ENCODE data around the gene DYRK1A.

DYRK1A gene

GRCh38 chr21:37546299-37546908 lies 179.8 kb downstream of the DYRK1A start:
- Histone ChIP-seq H3K4me3 (ENCODE audit: low read length, poor library complexity, severe bottlenecking) (peak overlapping the region; percentile 66), H3F3A (ENCODE audit: low read depth) (peaks cover 9% of the 10 kb centered on the region; the same call in 1 of the 2 replicates), H3K4me1 (ENCODE audit: insufficient read depth, low read length, poor library complexity, severe bottlenecking) (peaks cover 25% of the 10 kb centered on the region), H3K27me3 (ENCODE audit: insufficient read depth, low read length, poor library complexity, severe bottlenecking) (no peaks in the 10 kb centered on the region), H3K9ac (ENCODE audit: low read depth, low read length, poor library complexity, severe bottlenecking) (peak overlapping the region; percentile 28), H4K20me1 (ENCODE audit: insufficient read depth, low read length, poor library complexity, severe bottlenecking) (no peaks in the 10 kb centered on the region), H3K9me3 (ENCODE audit: insufficient read depth, low read depth, low read length) (peaks cover 8% of the 10 kb centered on the region; the same call in 1 of the 2 replicates), H3K36me3 (ENCODE audit: insufficient read depth, low read length) (no peaks in the 10 kb centered on the region), H3K9me2 (replicated peaks; ENCODE audit: low read depth, low read length) (no peaks in the 10 kb centered on the region), H3K79me2 (ENCODE audit: insufficient read depth, low read length) (no peaks in the 10 kb centered on the region), H2AFZ (ENCODE audit: low read length) (peak overlapping the region; percentile 77), H3K4me2 (ENCODE audit: low read depth, low read length, poor library complexity, severe bottlenecking) (peak overlapping the region; percentile 87)
- TF ChIP-seq CTCF (conservative IDR thresholded peaks at IDR 0.05; ENCODE audit: low read length) (no peak), EZH2phosphoT487 (IDR thresholded peaks at IDR 0.05; ENCODE audit: borderline replicate concordance) (no peak)

GRCh38 chr21:37546949-37547614 lies 180.5 kb downstream of the DYRK1A start:
- no peaks in the 10 kb centered on the region for H3K79me2 ChIP-seq (ENCODE audit: insufficient read depth, low read length)
- peak overlapping the region; percentile 28 for H3K9ac ChIP-seq (ENCODE audit: low read depth, low read length, poor library complexity, severe bottlenecking)
- peaks cover 9% of the 10 kb centered on the region; the same call in 1 of the 2 replicates for H3F3A ChIP-seq (ENCODE audit: low read depth)
- peak overlapping the region; percentile 66 for H3K4me3 ChIP-seq (ENCODE audit: low read length, poor library complexity, severe bottlenecking)
- no peaks in the 10 kb centered on the region for H3K27me3 ChIP-seq (ENCODE audit: insufficient read depth, low read length, poor library complexity, severe bottlenecking)
- TF ChIP-seq EZH2phosphoT487 (IDR thresholded peaks at IDR 0.05; ENCODE audit: borderline replicate concordance) = no peak
- no peak for TF ChIP-seq CTCF (conservative IDR thresholded peaks at IDR 0.05; ENCODE audit: low read length)
- H3K36me3 ChIP-seq (ENCODE audit: insufficient read depth, low read length) = no peaks in the 10 kb centered on the region
- no peaks in the 10 kb centered on the region for H4K20me1 ChIP-seq (ENCODE audit: insufficient read depth, low read length, poor library complexity, severe bottlenecking)
- peaks cover 25% of the 10 kb centered on the region for H3K4me1 ChIP-seq (ENCODE audit: insufficient read depth, low read length, poor library complexity, severe bottlenecking)
- H3K9me3 ChIP-seq (ENCODE audit: insufficient read depth, low read depth, low read length) = peaks cover 8% of the 10 kb centered on the region; the same call in 1 of the 2 replicates
- H3K4me2 ChIP-seq (ENCODE audit: low read depth, low read length, poor library complexity, severe bottlenecking) = peak overlapping the region; percentile 87
- peak overlapping the region; percentile 77 for H2AFZ ChIP-seq (ENCODE audit: low read length)
- no peaks in the 10 kb centered on the region for H3K9me2 ChIP-seq (replicated peaks; ENCODE audit: low read depth, low read length)

GRCh38 chr21:37547615-37548200 lies 181.1 kb downstream of the DYRK1A start:
- Histone ChIP-seq H3K4me2 (ENCODE audit: low read depth, low read length, poor library complexity, severe bottlenecking) (peak overlapping the region; percentile 87), H3K36me3 (ENCODE audit: insufficient read depth, low read length) (no peaks in the 10 kb centered on the region), H3K4me3 (ENCODE audit: low read length, poor library complexity, severe bottlenecking) (peak overlapping the region; percentile 66), H3K4me1 (ENCODE audit: insufficient read depth, low read length, poor library complexity, severe bottlenecking) (peaks cover 25% of the 10 kb centered on the region), H3K9me3 (ENCODE audit: insufficient read depth, low read depth, low read length) (peaks cover 5% of the 10 kb centered on the region; the same call in 1 of the 2 replicates), H3K27me3 (ENCODE audit: insufficient read depth, low read length, poor library complexity, severe bottlenecking) (no peaks in the 10 kb centered on the region), H4K20me1 (ENCODE audit: insufficient read depth, low read length, poor library complexity, severe bottlenecking) (no peaks in the 10 kb centered on the region), H3K9me2 (replicated peaks; ENCODE audit: low read depth, low read length) (no peaks in the 10 kb centered on the region), H3K79me2 (ENCODE audit: insufficient read depth, low read length) (no peaks in the 10 kb centered on the region), H3K9ac (ENCODE audit: low read depth, low read length, poor library complexity, severe bottlenecking) (peak overlapping the region; percentile 28), H3F3A (ENCODE audit: low read depth) (peaks cover 9% of the 10 kb centered on the region; the same call in 1 of the 2 replicates), H2AFZ (ENCODE audit: low read length) (no peak overlapping the region)
- TF ChIP-seq CTCF (conservative IDR thresholded peaks at IDR 0.05; ENCODE audit: low read length) = no peak
